ENCODE measurements around the gene INSYN2B.

- TF ChIP-seq CTCF (IDR thresholded peaks at IDR 0.05 in 2 of 3, conservative IDR thresholded peaks at IDR 0.05 in 1 of 3; ENCODE audit: borderline replicate concordance in 1 of 3, insufficient read depth in 1 of 3, low read depth in 2 of 3, low read length in 2 of 3) (no peak), EZH2 (IDR thresholded peaks at IDR 0.05) (no peak), POLR2AphosphoS5 (IDR thresholded peaks at IDR 0.05; ENCODE audit: low read depth, low read length) (no peak), RAD21 (IDR thresholded peaks at IDR 0.05; ENCODE audit: low read depth) (no peak), ATF3 (IDR thresholded peaks at IDR 0.05) (no peak), REST (IDR thresholded peaks at IDR 0.05; ENCODE audit: low read depth) (no peak), POLR2A (IDR thresholded peaks at IDR 0.05; ENCODE audit: borderline replicate concordance, extremely low read depth, insufficient read depth, insufficient read length) (no peak), YY1 (IDR thresholded peaks at IDR 0.05; ENCODE audit: extremely low read depth, insufficient replicate concordance, low read depth, low read length) (no peak), JUND (IDR thresholded peaks at IDR 0.05) (no peak), SIN3A (IDR thresholded peaks at IDR 0.05; ENCODE audit: low read depth) (no peak), CEBPB (IDR thresholded peaks at IDR 0.05; ENCODE audit: low read depth) (no peak), SP1 (IDR thresholded peaks at IDR 0.05; ENCODE audit: low read depth) (no peak), ZNF274 (IDR thresholded peaks at IDR 0.05; ENCODE audit: low read depth, low read length) (no peak), ZFX (IDR thresholded peaks at IDR 0.05) (no peak)
Observed at GRCh38 chr5:169862391-169862811, 117.9 kb downstream of the INSYN2B start.
